ENCODE data around the gene CPA2. TPM values are rescaled to one million over a fixed set of nuclear protein-coding genes. Genes with fewer than 3 reads are reported as not detected.
"Not testable (repeated sequence)": the region's sequence is repeated elsewhere in the genome, so short reads cannot be mapped to it uniquely, and the experiment has no call there.

CPA2 gene
- polyA plus RNA-seq, 2 of the 4 experiments (the other 2 are of a cell fraction), result not detected

DNA sequence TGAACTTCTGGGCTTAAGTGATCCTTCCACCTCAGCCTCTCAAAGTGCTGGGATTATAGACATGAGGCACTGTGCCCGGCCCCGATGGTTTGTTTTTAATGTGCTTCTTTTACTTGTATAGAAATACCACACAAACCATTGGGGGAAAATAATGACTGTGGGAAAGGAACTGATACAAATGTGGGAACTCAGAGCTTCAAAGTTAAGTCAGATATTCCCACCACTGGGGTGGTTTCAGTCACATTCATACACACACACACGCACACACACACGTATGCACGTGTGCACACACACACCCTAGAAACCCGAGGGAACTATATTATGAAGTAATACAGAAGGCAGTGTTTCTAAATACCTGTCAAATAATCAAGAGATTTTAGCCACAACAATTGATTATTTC is 43.3 kb downstream of the CPA2 start:
- 75% methylated on average over 6 of the region's 6 CpGs for WGBS (ENCODE audit: missing lambda C conversion rate)
- ChIA-PET CTCF (interaction anchor here (0.5 kb wide), 1 partner anchor 32 kb away, joined by 3 read pairs; no protein-coding TSS in a partner anchor), POLR2A (no interaction called here)
- no peaks in the 10 kb centered on the region for H3K9me3 ChIP-seq
- no peak overlapping the region for H3K4me3 ChIP-seq
- FAIRE-seq, result no peak
- ATAC-seq, result no peak
- no peak for DNase-seq (ENCODE audit: low read depth in 1 of 2, low spot score in 1 of 2)
- no peaks in the 10 kb centered on the region for H3K4me1 ChIP-seq
- TF ChIP-seq CBX8 (IDR thresholded peaks at IDR 0.05), result no peak
- no peak for TF ChIP-seq MAFK (IDR thresholded peaks at IDR 0.05; ENCODE audit: partially characterized antibody)
- H3K4me2 ChIP-seq, result no peak overlapping the region
- no peak overlapping the region for H3K27ac ChIP-seq

DNA sequence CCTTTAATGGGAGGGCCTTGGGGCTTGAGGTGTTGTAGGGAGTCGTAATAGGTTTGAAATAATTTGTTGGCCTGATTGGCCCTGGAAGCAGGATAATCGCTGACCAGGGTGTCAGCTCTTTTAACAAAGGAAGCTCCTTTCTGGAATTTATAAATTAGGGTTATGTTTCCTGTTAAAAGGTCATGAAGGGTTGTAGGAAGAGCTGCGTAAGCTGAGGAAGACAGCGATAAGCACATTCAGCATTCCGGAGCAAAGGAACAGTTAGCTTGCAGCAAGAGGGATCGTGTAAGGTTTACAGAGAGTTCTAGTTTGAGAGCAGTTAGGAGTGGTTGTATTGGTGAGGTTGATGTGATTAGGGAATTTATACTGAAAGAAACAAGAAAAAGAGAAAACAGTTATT is 47.6 kb downstream of the CPA2 start:
- Histone ChIP-seq H3K27ac (no peak overlapping the region), H3K4me1 (no peaks in the 10 kb centered on the region), H3K4me2 (no peak overlapping the region), H3K9me3 (no peaks in the 10 kb centered on the region), H3K4me3 (no peak overlapping the region)
- ATAC-seq, result no peak
- no peak for FAIRE-seq
- POLR2A ChIA-PET, result no interaction called here
- CTCF ChIA-PET, result interaction anchor here (0.6 kb wide), 1 partner anchor 145 kb away, joined by 3 read pairs; no protein-coding TSS in a partner anchor
- WGBS (ENCODE audit: missing lambda C conversion rate), result 85% methylated on average over 6 of the region's 6 CpGs
- TF ChIP-seq CHD2 (IDR thresholded peaks at IDR 0.05; ENCODE audit: low read length, partially characterized antibody), result no peak
- TF ChIP-seq JUN (IDR thresholded peaks at IDR 0.05), result no peak
- TF ChIP-seq POLR2A (IDR thresholded peaks at IDR 0.05; ENCODE audit: low read length), result no peak
- TF ChIP-seq, protein P1, sequence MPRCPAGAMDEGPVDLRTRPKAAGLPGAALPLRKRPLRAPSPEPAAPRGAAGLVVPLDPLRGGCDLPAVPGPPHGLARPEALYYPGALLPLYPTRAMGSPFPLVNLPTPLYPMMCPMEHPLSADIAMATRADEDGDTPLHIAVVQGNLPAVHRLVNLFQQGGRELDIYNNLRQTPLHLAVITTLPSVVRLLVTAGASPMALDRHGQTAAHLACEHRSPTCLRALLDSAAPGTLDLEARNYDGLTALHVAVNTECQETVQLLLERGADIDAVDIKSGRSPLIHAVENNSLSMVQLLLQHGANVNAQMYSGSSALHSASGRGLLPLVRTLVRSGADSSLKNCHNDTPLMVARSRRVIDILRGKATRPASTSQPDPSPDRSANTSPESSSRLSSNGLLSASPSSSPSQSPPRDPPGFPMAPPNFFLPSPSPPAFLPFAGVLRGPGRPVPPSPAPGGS (IDR thresholded peaks at IDR 0.05), result no peak
- TF ChIP-seq NPAS2 (CRISPR knock-in tag; IDR thresholded peaks at IDR 0.05; ENCODE audit: borderline replicate concordance), result no peak
- TF ChIP-seq, protein P2, sequence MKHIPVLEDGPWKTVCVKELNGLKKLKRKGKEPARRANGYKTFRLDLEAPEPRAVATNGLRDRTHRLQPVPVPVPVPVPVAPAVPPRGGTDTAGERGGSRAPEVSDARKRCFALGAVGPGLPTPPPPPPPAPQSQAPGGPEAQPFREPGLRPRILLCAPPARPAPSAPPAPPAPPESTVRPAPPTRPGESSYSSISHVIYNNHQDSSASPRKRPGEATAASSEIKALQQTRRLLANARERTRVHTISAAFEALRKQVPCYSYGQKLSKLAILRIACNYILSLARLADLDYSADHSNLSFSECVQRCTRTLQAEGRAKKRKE (CRISPR knock-in tag; IDR thresholded peaks at IDR 0.05; ENCODE audit: low read depth), result no peak
- TF ChIP-seq, protein P3, sequence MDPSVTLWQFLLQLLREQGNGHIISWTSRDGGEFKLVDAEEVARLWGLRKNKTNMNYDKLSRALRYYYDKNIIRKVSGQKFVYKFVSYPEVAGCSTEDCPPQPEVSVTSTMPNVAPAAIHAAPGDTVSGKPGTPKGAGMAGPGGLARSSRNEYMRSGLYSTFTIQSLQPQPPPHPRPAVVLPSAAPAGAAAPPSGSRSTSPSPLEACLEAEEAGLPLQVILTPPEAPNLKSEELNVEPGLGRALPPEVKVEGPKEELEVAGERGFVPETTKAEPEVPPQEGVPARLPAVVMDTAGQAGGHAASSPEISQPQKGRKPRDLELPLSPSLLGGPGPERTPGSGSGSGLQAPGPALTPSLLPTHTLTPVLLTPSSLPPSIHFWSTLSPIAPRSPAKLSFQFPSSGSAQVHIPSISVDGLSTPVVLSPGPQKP (IDR thresholded peaks at IDR 0.05; ENCODE audit: low read depth, low read length), result no peak
- TF ChIP-seq KDM5A (IDR thresholded peaks at IDR 0.05), result no peak
- TF ChIP-seq CBX8 (IDR thresholded peaks at IDR 0.05), result no peak
- DNase-seq (ENCODE audit: low read depth in 1 of 2, low spot score in 1 of 2), result no peak

DNA sequence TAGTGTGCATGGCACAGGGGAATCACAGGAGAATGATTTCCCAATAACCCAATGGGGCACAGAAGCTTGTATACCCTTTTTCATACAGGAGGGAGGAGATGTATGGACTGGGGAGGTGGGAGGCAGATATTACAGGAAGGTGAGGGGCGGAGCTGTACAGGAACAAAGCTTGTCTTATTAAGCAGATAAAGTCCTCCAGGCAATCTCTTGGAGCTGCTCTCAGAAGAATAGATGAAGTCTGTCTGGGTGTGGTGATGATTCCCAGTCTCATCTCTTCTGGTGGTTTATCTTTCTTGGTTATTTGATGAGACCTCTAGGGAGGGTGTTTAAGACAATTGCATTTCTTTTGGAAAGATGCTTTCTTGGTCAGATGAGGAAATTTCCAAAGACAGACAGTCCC is 52.9 kb downstream of the CPA2 start:
- Histone ChIP-seq H3K4me1 (no peaks in the 10 kb centered on the region), H3K4me3 (no peak overlapping the region), H3K9me3 (no peaks in the 10 kb centered on the region), H3K27ac (no peak overlapping the region), H3K4me2 (no peak overlapping the region)
- POLR2A ChIA-PET, result no interaction called here
- 71% methylated on average over 1 of the region's 1 CpG for WGBS (ENCODE audit: missing lambda C conversion rate)
- ATAC-seq (no peak), DNase-seq (ENCODE audit: low read depth in 1 of 2, low spot score in 1 of 2) (no peak), FAIRE-seq (no peak)
- no peak for TF ChIP-seq HOXA7 (CRISPR knock-in tag; IDR thresholded peaks at IDR 0.05)
- no peak for TF ChIP-seq CBX2 (IDR thresholded peaks at IDR 0.05; ENCODE audit: borderline replicate concordance, low read depth)
- TF ChIP-seq, protein P4, sequence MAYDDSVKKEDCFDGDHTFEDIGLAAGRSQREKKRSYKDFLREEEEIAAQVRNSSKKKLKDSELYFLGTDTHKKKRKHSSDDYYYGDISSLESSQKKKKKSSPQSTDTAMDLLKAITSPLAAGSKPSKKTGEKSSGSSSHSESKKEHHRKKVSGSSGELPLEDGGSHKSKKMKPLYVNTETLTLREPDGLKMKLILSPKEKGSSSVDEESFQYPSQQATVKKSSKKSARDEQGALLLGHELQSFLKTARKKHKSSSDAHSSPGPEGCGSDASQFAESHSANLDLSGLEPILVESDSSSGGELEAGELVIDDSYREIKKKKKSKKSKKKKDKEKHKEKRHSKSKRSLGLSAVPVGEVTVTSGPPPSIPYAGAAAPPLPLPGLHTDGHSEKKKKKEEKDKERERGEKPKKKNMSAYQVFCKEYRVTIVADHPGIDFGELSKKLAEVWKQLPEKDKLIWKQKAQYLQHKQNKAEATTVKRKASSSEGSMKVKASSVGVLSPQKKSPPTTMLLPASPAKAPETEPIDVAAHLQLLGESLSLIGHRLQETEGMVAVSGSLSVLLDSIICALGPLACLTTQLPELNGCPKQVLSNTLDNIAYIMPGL (CRISPR knock-in tag; IDR thresholded peaks at IDR 0.05; ENCODE audit: borderline replicate concordance), result no peak
- no peak for TF ChIP-seq EHF (CRISPR knock-in tag; IDR thresholded peaks at IDR 0.05)
- no peak for TF ChIP-seq JUN (IDR thresholded peaks at IDR 0.05)
- no peak for TF ChIP-seq HDAC2 (IDR thresholded peaks at IDR 0.05)
- TF ChIP-seq, protein P5, sequence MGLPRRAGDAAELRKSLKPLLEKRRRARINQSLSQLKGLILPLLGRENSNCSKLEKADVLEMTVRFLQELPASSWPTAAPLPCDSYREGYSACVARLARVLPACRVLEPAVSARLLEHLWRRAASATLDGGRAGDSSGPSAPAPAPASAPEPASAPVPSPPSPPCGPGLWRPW (IDR thresholded peaks at IDR 0.05), result no peak
- TF ChIP-seq GATA3 (IDR thresholded peaks at IDR 0.05; ENCODE audit: borderline replicate concordance), result no peak
- CTCF ChIA-PET, result no interaction called here

DNA sequence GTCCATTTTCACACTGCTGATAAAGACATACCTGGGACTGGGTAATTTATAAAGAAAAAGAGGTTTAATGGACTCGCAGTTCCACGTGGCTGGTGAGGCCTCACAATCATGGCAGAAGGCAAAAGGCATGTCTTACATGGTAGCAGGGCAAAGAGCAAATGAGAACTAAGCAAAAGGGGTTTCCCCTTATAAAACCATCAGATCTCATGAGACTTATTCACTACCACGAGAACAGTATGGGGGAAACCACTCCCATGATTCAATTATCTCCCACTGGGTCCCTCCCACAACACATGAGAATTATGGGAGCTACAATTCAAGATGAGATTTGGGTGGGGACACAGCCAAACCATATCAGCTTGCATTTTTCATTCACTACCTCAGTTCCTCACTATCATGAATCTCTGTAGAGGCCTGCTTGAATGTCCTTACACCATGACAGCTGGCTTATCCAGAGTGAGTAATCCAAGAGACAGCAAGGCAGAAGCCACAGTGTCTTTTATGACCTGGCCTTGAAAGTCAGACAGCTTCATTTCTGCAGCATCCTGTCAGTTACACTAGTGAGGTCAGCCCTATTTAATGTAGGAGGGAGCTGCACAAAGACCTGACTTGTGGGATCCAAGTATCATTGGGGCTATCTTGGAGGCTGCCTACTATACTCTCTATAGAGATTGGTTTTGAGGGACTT is 55.0 kb downstream of the CPA2 start:
- CTCF ChIA-PET, result interaction anchor here (0.8 to 1.1 kb wide), 2 partner anchors 9 to 79 kb away, joined by 3 read pairs; no protein-coding TSS in a partner anchor
- FAIRE-seq; H3K27ac ChIP-seq; H3K4me2 ChIP-seq; H3K9me3 ChIP-seq; DNase-seq (ENCODE audit: low read depth in 1 of 2, low spot score in 1 of 2); ATAC-seq; H3K4me1 ChIP-seq; H3K4me3 ChIP-seq; POLR2A ChIA-PET: not testable (repeated sequence)
- 47% methylated on average over 3 of the region's 3 CpGs for WGBS (ENCODE audit: missing lambda C conversion rate)

Measured in A549 (cell line).